Uterus (tissue), 4 donors: ENCODE measurements around the gene CEP112. TPM values are rescaled to one million over a fixed set of nuclear protein-coding genes. Genes with fewer than 3 reads are reported as not detected.
"Not testable (repeated sequence)": the region's sequence is repeated elsewhere in the genome, so short reads cannot be mapped to it uniquely, and the experiment has no call there.

Source experiments
- DNase-seq, 2 donors: peaks; one replicate each; pipeline ENCODE4 v3.0.0-alpha.2; 2019 to 2020
- H3K27ac ChIP-seq, 2 donors: fragments of 200-600 bp; sonication (generic); 1 replicate in 1 of 2; 2 replicates in 1 of 2; pipeline ENCODE4 v1.5.1; 2016 to 2018
- H3K27me3 ChIP-seq, 2 donors: fragments of 200-600 bp; sonication (generic); one replicate each; pipeline ENCODE4 v1.5.1; 2018 to 2019; ENCODE audit warnings: control low read depth in 1 of 2
- H3K36me3 ChIP-seq, 2 donors: fragments of 200-600 bp; sonication (generic); one replicate each; pipeline ENCODE4 v1.5.1; 2019; ENCODE audit warnings: control low read depth in 1 of 2
- H3K4me1 ChIP-seq, 2 donors: fragments of 200-600 bp; sonication (generic); one replicate each; pipeline ENCODE4 v1.5.1; 2018 to 2019; ENCODE audit warnings: control low read depth in 1 of 2
- H3K4me3 ChIP-seq, 2 donors: fragments of 200-600 bp; sonication (generic); 1 replicate in 1 of 2; 2 replicates in 1 of 2; pipeline ENCODE4 v1.5.1; 2018 to 2019; ENCODE audit warnings: mild to moderate bottlenecking in 1 of 2
- H3K9me3 ChIP-seq, 2 donors: fragments of 200-600 bp; sonication (generic); one replicate each; pipeline ENCODE4 v1.5.1; 2019; ENCODE audit warnings: control low read depth in 1 of 2
- POLR2A ChIP-seq, 2 donors: fragments of 450-650 bp; IDR thresholded peaks; one replicate each; pipeline ENCODE4 v1.6.1; 2016; ENCODE audit warnings: antibody characterized with exemption in 2 of 2, mild to moderate bottlenecking in 1 of 2, moderate library complexity in 1 of 2
- intact Hi-C: fragments of 100-400 bp; cut with DNase I; formaldehyde crosslinking; loops from one replicate; pipeline ENCODE4 v1.15.1; 2023; ENCODE audit warnings: low total_unique reads
- total RNA-seq, 4 donors: library from RNA; depleted of rRNA in 3 of 4; stranded (reverse); fragments of >200 nt in 3 of 4; gene quantifications; one replicate each; pipeline versions ENCODE4 v1.1.0 to v1.2.4, GENCODE V29; 2014 to 2023
- TF ChIP-seq, protein P1 (sequence below), 4 experiments: fragments of 200-600 bp in 2 of 4; fragments of 450-650 bp in 2 of 4; sonication (generic) in 2 of 4; IDR thresholded peaks; one replicate each; pipeline ENCODE4 v1.5.1; 2016 to 2019; ENCODE audit warnings: antibody characterized with exemption in 4 of 4, mild to moderate bottlenecking in 2 of 4, moderate library complexity in 1 of 4
- donor health status: DM: yes; HTN: yes; CAD: no.

The CEP112 gene
- total RNA-seq, 4 donors from 2014 or later, result 36.6 to 96.5 (median 52.4) TPM

DNA sequence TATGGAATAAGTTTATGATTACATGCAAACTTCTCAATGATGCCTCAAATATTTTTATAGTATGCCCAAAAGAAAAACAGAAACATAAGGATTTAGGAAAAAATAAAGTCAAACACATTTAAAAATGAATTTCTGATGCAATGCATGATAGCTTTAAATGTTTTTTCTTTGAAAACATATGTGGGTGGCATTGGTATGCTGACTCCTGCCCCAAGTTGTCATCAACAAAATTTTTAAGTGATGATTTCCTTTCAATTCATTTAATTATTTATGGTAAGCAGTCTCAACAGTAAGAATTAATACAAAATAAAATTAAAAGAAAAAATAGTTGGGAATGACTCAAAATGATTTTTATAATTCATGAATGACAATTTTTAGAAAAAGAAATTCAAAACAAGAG, 104.9 kb downstream of the CEP112 start:
- intact Hi-C loops, result no loop called here
- no peak for DNase-seq
- Histone ChIP-seq H3K36me3 (no peaks in the 10 kb centered on the region), H3K4me3 (no peak overlapping the region), H3K27ac (no peak overlapping the region), H3K27me3 (no peaks in the 10 kb centered on the region), H3K4me1 (no peaks in the 10 kb centered on the region), H3K9me3 (no peaks in the 10 kb centered on the region)
- TF ChIP-seq, protein P1, sequence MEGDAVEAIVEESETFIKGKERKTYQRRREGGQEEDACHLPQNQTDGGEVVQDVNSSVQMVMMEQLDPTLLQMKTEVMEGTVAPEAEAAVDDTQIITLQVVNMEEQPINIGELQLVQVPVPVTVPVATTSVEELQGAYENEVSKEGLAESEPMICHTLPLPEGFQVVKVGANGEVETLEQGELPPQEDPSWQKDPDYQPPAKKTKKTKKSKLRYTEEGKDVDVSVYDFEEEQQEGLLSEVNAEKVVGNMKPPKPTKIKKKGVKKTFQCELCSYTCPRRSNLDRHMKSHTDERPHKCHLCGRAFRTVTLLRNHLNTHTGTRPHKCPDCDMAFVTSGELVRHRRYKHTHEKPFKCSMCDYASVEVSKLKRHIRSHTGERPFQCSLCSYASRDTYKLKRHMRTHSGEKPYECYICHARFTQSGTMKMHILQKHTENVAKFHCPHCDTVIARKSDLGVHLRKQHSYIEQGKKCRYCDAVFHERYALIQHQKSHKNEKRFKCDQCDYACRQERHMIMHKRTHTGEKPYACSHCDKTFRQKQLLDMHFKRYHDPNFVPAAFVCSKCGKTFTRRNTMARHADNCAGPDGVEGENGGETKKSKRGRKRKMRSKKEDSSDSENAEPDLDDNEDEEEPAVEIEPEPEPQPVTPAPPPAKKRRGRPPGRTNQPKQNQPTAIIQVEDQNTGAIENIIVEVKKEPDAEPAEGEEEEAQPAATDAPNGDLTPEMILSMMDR (IDR thresholded peaks at IDR 0.05), result no peak
- no peak for TF ChIP-seq POLR2A (IDR thresholded peaks at IDR 0.05)

DNA sequence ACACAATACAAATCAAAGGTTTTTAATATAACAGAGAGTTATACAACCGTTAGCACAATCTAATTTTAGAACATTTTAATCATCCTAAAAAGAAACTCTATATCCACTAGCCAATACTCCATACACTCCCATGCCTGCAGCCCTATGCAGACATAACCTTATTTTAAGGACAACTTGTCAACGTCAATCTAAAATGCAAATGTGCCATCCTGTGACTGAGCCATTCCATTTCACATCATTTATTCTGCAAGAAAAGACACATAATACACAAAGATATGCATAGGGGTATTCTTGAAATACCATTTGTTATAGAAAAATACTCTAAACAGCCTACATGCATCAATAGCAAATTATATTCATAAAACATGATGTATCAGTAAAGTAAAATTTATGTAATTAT, 106.7 kb downstream of the CEP112 start:
- no peak overlapping the region for H3K4me3 ChIP-seq
- TF ChIP-seq, protein P1 (IDR thresholded peaks at IDR 0.05), result no peak
- TF ChIP-seq POLR2A (IDR thresholded peaks at IDR 0.05), result no peak
- no peaks in the 10 kb centered on the region for H3K27me3 ChIP-seq
- no peak overlapping the region for H3K27ac ChIP-seq
- DNase-seq, result no peak
- intact Hi-C loops, result no loop called here
- H3K4me1 ChIP-seq, result no peaks in the 10 kb centered on the region
- no peaks in the 10 kb centered on the region for H3K36me3 ChIP-seq
- no peaks in the 10 kb centered on the region for H3K9me3 ChIP-seq

DNA sequence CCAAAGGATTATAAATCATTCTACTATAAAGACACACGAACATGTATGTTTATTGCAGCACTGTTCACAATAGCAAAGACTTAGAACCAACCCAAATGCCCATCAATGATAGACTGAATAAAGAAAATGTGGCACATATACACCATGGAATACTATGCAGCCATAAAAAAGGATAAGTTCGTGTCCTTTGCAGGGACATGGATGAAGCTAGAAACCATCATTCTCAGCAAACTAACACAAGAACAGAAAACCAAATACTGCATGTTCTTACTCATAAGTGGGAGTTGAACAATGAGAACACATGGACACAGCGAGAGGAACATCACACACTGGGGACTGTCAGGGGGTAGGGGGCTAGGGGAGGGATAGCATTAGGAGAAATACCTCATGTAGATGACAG, 111.3 kb downstream of the CEP112 start:
- H3K9me3 ChIP-seq, H3K27ac ChIP-seq, H3K27me3 ChIP-seq, intact Hi-C loops, H3K36me3 ChIP-seq, DNase-seq, H3K4me3 ChIP-seq, H3K4me1 ChIP-seq: not testable (repeated sequence)

DNA sequence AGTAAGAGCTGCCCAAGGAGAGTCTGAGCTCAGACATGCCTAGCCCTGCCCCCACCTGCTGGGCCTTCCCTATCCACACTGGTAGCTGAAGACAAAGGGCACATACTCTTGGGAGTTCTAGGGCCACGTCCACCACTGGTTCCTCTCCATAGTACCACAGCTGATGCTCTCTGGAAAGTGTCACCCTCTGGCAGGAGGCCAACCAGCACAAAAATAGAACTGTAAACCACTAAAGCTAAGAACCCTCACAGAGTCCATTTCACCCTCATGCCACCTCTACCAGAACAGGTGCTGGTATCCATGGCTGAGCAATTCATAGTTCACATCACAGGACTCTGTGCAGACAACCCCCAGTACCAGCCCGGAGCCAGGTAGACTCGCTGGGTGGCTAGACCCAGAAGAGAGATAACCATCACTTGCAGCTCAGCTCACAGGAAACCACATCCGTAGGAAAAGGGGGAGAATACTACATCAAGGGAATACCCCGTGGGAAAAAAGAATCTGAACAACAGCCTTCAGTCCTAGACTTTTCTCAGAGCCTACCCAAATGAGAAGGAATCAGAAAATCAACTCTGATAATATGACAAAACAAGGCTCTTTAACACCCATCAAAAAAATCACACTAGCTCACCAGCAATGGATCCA, 115.3 kb downstream of the CEP112 start:
- TF ChIP-seq, protein P1 (IDR thresholded peaks at IDR 0.05), result no peak
- TF ChIP-seq POLR2A (IDR thresholded peaks at IDR 0.05), result no peak
- Histone ChIP-seq H3K27ac (no peak overlapping the region), H3K4me3 (no peak overlapping the region), H3K4me1 (no peaks in the 10 kb centered on the region), H3K36me3 (no peaks in the 10 kb centered on the region), H3K9me3 (no peaks in the 10 kb centered on the region), H3K27me3 (no peaks in the 10 kb centered on the region)
- no peak for DNase-seq
- intact Hi-C loops, result no loop called here

DNA sequence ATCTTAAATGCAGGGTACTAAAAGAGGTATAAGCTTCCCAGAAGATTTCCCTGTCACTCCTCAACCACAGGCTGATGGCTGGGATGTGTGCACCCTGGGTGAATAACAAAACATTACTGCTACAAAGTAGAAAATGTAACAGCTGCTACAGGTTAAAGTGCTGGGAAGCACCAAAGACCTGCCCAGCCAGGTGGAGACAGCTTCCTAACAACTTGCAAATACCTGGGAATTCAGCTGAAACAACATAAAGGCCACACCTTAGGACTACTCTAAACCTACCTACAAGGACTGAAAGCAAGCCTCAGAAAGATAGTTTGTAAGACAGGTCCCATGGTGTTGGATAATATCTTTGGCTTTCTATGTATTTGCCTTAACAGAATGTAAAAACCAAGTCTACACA, 118.5 kb downstream of the CEP112 start:
- no peak for TF ChIP-seq POLR2A (IDR thresholded peaks at IDR 0.05)
- TF ChIP-seq, protein P1 (IDR thresholded peaks at IDR 0.05), result no peak

DNA sequence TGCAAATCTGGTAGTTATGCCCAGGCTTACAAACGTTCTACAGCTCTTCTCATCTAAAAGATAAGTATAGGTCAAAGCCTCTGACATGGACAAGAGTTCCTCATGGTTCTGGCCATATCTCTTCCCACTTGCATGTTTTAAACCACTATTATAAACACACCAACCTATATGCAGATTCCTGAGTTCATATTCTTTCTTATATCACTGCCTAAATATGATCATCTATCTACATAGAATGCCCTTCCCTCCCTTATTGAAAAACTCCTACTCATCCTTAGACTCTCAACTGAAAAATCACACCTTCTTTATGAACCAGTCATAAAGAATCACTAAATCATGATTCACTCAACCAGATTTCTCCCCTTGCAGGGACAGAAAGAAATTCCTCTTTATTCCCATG, 128.2 kb downstream of the CEP112 start:
- no peak for DNase-seq
- H3K27ac ChIP-seq, result no peak overlapping the region
- H3K9me3 ChIP-seq, result no peaks in the 10 kb centered on the region
- TF ChIP-seq, protein P1 (IDR thresholded peaks at IDR 0.05), result no peak
- TF ChIP-seq POLR2A (IDR thresholded peaks at IDR 0.05), result no peak
- intact Hi-C loops, result no loop called here
- H3K36me3 ChIP-seq, result no peaks in the 10 kb centered on the region
- H3K4me3 ChIP-seq, result no peak overlapping the region
- H3K27me3 ChIP-seq, result no peaks in the 10 kb centered on the region
- no peaks in the 10 kb centered on the region for H3K4me1 ChIP-seq

More for the DNA sequence above, 118.5 kb downstream of the CEP112 start:
- no peaks in the 10 kb centered on the region for H3K36me3 ChIP-seq
- no peak overlapping the region for H3K27ac ChIP-seq
- intact Hi-C loops, result no loop called here
- no peak overlapping the region for H3K4me3 ChIP-seq
- no peaks in the 10 kb centered on the region for H3K4me1 ChIP-seq
- no peaks in the 10 kb centered on the region for H3K27me3 ChIP-seq
- no peak for DNase-seq
- no peaks in the 10 kb centered on the region for H3K9me3 ChIP-seq
